GM12892 (cell line): ENCODE data around the gene BBIP1.

ENCODE experiments used
- POLR2A ChIP-seq: IDR thresholded peaks from 2 replicates; pipeline ENCODE4 v1.6.1; 2011; ENCODE audit warnings: low read depth, low read length, control low read depth
- POLR2AphosphoS5 ChIP-seq: IDR thresholded peaks from 2 replicates; pipeline ENCODE4 v1.6.1; 2011; ENCODE audit warnings: low read depth, low read length, control low read depth
- TAF1 ChIP-seq: IDR thresholded peaks from 2 replicates; pipeline ENCODE4 v1.6.1; 2011; ENCODE audit warnings: low read depth, mild to moderate bottlenecking, control low read depth, low read length, borderline replicate concordance

GRCh38 chr10:110876788-110877187, 42.2 kb downstream of the BBIP1 start:
- TF ChIP-seq POLR2AphosphoS5: no peak
- TF ChIP-seq POLR2A: no peak
- TF ChIP-seq TAF1: no peak
